T-helper 2 cell (primary cell): Measurements from ENCODE around the gene TTLL4.
"Not testable (repeated sequence)": the region's sequence is repeated elsewhere in the genome, so short reads cannot be mapped to it uniquely, and the experiment has no call there.

Experiments
- DNase-seq, 5 experiments: peaks; one replicate each; pipeline versions ENCODE4 v3.0.0 to v3.0.0-alpha.2; 2012 to 2022

Gene TTLL4

DNA sequence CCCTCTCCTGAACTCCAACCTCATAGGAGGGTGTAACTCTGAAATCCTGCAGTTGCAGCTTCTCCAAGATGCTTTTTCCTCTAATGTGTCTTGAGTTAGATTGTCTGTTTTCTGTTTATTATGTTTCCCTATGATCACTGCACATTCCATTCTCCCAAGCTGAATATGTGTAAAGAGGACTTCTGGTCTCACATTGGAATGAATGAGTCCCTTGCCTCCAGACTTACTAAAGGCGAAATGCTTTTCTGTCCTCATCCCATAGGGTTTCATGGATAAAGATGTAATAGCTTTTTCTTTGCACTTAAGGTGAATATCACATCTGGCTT, 35.8 kb downstream of the TTLL4 start:
- DNase-seq, result no peak

DNA sequence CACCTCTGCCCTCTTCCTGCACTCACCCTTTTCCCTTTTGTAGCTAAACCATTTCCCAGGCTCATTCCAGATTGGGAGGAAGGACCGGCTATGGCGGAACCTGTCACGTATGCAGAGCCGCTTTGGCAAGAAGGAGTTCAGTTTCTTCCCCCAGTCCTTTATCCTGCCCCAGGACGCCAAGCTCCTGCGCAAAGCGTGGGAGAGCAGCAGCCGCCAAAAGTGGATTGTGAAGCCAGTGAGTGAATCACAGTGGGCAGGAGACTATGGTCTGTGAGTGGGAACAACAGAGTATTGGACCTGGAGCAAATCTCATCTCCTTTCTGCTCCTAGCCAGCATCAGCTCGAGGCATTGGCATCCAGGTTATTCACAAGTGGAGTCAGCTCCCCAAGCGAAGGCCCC, 36.3 kb downstream of the TTLL4 start:
- DNase-seq, result no peak

DNA sequence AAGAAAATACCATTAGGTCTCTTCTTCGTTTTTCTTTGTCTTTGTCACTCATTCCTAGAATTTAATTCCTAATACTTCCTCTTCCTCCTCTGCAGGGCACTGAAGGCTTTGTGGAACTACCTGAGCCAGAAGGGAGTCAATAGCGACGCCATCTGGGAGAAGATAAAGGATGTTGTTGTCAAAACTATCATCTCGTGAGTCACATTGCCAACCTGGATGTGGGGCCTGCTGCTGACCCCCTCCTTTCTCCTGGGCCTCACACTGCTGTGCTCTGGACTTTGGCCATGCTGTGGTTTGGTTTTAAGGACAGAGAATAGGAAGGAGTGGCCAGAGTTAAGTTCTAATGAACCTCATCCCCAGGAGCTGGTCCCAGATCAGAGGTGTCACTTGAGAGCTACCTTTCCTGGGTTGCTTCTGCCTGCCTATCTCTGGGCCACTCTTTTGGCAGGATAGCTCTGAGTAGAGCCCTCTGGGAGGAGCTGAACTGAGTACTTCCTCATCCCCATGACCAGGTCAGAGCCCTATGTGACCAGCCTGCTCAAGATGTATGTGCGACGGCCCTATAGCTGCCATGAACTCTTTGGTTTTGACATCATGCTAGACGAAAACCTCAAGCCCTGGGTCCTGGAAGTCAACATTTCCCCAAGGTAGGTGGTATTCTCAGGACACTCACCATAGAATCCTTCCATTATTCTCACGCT, 38.3 kb downstream of the TTLL4 start:
- no peak for DNase-seq

DNA sequence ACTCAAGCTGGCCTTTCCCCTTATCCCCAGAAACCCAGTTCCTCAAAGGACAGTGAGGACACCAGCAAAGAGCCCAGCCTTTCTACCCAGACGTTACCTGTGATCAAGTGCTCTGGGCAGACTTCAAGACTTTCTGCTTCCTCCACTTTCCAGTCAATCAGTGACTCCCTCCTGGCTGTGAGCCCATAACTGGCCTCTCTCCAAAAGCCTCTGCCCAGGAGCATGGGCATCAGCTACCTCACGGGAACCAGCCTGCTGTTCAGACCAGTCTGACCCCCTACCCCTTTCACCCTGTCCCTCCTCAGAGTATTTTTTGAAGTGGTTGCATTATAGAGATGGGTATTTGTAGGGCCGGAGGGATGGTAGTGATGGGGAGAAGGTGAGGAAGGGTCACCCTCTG, 43.6 kb downstream of the TTLL4 start:
- no peak for DNase-seq

DNA sequence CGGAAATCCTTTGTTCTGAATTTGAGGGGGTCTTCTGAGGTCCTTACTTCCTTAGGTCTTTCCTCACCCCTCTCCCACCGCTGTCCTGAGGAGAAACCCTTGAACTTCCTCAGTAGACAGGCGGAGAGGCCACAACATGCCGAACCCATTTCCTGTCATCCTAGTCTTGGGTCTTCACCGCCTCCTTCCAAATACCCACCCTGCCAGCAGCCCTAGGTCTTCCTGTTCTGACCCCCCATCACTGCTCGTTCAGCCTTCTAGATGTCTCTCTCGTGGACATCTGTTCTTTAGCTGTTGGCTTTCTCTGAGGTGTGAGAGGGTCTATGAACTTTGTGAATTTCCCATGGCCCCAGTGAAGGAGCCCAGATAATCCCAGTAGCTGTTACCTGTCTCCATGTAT, 44.1 kb downstream of the TTLL4 start:
- no peak for DNase-seq

DNA sequence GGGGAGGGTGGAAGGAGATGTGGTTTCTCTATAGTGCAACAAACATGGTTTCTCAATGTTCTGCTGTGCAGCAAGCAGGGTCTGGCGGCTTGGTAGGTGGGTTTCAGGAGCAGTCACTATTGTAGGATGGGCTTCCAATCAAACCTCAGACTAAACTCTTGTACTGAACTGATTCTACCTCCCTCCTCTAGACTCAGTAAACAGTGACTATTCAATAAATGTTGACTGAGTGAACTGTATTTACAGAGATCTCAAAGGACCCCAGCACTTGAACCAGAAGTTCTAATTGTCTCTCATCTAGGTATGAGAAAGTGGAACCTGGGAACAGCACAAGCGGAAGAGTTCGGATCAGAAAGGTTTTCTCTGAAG, 44.5 kb downstream of the TTLL4 start:
- DNase-seq, result no peak

DNA sequence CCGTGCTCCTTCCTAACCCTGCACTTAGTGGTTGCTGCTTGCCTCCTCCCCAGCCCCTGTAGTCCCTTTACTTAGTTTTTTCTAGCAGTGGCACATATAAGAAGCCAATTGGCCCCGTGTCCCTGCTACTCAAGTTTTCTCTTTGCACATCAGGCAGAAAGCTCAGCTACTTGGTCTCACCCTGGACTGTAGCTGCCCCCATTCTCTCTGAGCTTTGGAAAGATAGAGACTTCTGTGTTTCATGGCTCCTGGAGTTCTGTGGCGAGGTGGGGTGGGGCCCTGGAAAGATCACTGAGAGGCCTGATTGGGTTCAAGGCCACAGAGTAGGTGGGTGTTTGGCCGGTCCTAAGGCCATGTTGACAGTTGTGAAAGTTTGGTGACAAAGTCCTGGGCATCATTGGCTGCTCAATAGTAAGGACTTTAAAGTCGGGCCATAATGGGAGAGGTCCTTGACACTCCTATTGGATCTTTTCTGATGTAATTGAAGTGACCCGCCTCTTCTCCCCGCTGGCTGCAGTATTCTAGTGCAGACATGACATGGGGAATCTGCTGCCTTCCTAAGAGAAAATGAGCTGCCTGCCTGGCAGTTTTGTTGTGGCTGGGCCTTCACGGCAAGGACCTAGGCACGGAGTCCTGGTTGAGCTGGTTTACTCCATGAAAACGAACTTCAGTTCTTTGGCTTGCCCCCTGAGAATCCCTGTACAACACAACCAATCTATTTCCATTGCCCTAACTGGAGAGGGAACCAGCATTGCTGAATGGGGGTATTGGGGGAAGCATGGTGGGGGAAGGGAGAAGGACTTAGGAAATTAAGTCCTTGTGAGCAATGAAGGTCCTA, 45.2 kb downstream of the TTLL4 start:
- no peak for DNase-seq

DNA sequence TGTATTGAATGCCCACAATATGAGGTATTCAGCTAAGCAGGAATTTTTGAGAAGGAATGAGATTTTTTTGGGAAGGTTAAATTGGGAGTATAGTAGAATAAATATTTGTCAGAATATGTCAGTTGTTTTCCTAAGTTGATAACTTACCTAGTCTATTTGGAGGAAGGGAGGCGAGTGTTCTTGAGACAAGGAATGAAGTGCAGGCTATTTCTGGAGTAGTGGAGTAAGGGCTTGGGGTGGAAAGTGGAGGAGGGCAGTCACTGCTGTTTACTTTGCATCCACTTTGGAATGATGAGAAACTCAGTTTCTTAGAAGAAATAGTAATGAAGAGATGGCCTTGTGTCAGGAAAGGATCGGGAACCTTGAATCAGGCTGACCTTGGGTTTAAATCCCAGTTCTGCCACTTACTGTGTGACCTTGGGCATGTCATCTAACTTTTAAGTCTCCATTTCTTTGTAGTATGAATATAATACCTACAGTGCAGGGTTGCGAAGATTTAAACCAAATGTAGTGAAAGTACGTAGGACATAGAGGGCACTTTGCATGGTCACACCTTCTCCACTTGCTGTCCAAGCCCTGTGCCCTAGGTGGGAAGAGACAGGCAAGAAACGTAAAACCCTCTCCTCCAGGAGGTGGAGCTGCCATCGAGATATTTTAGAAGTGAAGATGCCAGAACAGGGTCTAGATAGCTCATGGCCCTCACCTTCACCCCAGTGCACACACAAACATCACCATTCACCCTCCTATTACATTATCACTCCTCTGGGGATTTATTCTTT, 46.2 kb downstream of the TTLL4 start:
- no peak for DNase-seq

DNA sequence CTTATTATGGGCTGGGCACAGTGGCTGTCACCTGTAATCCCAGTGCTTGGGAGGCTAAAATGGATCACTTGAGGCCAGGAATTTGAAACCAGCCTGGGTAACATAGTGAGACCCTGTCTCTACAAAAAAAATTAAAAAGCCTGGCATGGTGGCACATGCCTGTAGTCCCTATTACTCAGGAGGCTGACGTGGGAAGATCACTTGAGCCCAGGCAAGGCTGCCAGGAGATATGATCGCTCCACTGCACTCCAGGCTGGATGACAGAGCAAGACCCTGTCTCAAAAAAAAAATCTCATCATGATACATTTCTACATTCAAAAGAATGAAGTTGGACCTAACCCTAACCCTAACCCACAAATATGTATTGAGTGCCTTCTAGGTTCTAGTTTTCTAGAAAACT, 51.2 kb downstream of the TTLL4 start:
- no peak for DNase-seq

DNA sequence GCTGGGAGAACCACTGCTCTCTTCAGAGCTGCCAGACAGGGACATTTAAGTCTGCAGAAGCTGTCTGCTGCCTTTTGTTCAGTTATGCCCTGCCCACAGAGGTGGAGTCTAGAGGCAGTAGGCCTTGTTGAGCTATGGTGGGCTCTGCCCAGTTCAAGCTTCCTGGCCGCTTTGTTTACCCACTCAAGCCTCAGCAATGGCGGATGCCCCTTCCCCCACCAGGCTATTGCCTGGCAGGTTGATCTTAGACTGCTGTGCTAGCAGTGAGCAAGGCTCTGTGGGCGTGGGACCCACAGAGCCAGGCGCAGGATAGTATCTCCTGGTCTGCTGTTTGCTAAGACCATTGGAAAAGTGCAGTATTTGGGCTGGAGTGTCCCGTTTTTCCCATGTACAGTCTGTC, 62.1 kb downstream of the TTLL4 start:
- DNase-seq, result not testable (repeated sequence)

DNA sequence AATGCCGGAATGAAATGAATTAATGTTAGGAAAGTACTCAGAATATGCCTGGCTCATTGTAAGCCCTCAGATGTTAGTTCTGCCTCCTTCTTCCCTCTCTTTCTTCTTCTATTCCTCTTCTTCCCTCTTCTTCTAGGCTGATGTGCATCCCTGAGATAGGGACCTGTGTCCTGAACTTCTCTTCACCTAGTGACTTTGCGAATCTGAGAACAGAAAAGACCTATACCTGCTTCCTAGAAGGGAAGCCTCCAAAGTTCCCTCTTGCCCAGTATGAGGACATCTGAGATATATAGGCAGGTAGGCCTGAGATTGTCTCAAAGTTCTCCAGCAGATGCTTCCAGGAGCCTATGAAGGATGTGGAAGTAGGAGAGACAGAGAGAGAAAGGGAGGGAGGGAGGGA, 63.2 kb downstream of the TTLL4 start:
- no peak for DNase-seq

DNA sequence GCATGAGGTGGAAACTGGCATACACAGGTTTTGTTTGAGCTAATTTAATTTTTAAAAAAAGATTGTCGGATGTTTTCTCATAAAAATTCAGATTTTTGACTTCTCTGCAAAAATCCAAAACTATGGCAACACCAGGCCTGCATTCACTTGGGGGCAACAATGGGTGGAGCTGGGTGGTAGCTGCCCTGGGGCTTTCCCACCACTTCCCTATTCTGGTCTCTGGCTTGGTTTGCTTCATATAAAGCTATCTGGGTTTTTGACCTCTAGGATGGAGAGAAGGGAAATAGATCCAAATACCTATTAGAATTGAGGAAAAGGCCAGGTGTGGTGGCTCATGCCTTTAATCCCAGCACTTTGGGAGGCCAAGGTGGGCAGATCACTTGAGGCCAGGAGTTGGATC, 65.9 kb downstream of the TTLL4 start:
- no peak for DNase-seq

DNA sequence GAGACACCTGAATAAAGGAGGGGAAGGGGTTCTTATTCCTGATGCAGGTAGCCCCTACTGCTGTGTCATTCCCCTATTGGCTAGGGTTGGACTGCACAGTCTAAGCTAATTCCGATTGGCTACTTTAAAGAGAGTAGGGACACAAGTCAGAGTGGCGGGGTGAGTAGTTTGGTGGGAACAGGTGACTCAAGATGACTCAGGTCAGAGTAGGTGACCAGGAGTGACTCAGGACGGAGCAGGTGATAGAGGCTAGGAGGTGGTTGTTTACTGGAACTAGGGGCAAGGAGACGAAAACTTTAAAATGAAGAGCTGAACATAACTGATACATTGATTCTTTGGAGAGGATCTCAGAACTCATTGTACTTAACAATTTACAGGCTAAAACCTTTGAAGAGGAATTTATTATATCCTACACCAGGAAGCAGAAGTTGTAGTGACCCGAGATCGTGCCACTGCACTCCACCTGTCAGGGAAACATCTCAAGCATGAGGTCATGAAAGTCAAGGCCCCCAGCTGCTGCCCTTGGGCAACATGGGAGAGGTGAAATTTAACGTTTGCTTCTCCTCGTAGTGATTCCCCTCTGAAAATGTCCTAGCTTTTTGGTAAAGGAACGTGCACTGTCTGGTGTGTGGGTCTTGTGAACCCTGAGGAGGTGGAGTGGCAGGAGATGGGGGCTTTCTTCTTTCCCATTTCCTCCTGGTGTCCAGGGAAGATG, 66.8 kb downstream of the TTLL4 start:
- DNase-seq, result no peak

DNA sequence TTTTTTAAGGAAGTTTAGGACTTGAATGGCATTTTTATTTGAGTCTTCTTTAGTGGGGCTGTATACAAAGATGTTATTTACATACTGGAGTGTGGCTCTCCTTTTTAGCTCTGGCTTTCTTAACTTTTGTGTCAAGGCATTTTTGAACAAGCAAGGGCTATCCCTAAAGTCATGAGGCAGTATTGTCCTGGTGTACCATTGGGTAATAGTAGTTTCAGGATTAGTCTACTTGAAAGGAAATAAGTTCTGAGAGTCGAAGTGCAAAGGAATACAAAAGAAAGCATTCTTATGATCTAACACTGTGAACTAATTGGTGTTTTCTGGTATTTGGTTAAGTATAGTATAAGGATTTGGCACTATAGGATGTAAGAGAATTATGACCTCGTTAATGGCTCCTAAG, 69.4 kb downstream of the TTLL4 start:
- DNase-seq, result no peak

DNA sequence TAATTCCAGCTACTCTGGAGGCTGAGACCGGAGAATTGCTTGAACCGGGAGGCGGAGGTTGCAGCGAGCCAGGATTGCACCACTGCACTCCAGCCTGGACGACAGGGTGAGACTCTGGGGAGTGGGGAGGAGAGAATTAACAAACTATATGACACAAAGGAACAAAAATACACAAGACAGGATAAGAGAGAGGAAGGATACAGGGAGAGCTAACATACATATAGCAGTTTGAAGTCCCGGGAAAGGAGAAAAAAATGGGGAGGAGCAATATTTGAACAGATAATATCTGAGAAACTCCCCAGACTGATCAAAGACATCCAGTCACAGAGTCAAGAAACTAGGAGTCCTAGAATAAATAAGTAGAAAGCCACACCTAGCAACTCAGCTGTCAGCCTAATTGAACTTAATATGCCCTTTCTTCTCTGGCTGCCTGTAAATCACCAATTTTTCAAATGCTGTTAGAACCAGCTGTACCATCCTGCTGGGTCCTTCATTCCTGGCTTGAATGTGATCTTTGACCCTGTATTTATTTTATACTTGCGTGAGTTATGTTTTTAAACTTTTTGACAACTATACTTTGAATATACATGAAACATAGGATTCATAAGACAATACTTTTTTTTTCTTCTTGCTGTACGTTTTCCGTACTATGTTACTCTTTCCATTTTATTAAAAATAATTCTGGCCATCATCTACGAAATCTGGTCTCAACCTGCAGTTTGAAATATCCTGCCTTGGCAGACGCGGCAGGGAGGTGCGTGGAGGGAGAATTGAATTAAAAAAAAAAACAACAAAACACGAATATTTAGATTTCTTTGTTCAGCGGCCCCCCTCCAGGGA, 70.4 kb downstream of the TTLL4 start:
- DNase-seq, result no peak

DNA sequence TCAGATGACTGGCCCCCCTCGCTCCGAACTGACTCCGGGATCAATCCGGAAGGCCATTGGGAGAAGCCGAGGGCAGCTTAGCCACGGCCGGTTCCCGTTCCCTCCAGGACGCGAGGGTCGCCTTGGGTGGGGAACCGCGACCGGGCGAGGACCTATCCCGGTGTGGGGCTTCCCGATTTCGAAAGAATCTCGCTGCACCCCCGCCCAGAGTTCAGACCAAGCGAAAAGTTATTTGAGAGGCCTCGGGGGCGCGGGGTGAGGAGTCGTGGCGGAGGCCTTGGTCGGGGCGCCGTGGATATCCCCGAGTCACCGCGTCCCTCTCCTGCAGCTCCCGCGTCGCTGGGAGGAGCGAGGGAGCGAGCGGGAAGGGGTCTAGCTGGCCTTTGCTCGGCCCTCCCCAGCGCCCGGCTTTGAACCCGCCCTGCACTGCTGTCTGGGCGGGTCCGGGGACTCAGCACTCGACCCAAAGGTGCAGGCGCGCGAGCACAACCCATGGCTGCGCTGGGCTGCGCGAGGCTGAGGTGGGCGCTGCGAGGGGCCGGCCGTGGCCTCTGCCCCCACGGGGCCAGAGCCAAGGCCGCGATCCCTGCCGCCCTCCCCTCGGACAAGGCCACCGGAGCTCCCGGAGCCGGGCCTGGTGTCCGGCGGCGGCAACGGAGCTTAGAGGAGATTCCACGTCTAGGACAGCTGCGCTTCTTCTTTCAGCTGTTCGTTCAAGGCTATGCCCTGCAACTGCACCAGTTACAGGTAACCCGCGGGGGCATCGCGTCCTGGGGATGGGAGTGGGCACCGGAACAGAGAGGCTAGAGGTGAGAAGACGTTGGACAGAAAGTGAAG, 71.3 kb downstream of the TTLL4 start, which contains the start of gene CYP27A1:
Gene CYP27A1, plus strand, starts transcription at position 457 of the 837 bp plus-strand sequence. Its CDS starts 36 bp downstream, at position 493.
- DNase-seq, result no peak

DNA sequence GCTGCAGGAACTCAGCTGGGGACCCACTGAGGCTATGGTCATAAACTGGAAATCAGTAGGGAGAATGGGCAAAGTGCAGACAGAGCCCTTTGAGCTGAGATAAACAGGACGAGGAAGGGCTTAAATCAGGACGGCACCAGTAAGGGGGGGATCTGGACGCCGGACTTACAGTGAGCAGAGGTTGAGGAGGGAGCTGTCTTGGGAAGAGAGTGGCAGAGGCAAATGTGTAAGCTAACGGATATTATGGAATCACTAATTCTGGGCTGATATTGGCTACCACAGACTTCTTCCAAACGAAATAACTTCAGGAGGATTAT, 71.9 kb downstream of the TTLL4 start:
- DNase-seq, result no peak

DNA sequence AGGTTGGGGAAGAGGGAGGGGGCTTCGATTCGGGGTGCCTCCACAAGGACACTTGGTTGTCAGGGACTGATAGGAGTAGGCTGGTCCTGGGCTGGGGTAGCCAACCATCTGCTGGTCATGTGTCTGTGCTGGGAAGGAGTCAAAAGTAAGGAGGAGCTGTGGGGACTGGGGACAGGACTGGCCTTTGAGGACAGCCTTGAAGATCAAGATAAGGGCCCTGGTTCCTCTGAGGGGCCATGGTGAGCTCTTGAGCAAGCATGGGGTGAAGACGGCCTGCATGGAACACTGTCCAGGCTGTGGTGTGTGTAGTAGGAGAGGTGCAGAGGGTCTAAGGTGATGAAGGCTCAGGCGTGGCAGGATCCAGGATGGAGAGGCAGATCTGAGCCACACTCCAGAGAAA, 73.1 kb downstream of the TTLL4 start:
- no peak for DNase-seq

DNA sequence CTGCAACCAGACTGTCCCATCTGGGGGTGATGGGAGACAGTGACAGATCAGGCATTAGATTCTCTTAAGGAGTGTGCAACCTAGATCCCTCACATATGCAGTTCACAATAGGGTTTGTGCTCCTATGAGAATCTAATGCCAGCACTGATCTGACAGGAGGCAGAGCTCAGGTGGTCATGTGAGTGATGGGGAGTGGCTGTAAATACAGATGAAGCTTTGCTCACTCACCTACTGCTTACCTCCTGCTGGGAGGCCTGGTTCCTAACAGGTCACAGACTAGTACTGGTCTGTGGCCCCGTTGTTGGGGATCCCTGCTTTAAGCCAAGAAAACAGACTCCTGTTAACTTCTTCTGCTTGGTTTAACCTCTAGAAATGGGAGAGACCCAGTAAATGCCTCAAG, 74.5 kb downstream of the TTLL4 start:
- DNase-seq, result no peak

DNA sequence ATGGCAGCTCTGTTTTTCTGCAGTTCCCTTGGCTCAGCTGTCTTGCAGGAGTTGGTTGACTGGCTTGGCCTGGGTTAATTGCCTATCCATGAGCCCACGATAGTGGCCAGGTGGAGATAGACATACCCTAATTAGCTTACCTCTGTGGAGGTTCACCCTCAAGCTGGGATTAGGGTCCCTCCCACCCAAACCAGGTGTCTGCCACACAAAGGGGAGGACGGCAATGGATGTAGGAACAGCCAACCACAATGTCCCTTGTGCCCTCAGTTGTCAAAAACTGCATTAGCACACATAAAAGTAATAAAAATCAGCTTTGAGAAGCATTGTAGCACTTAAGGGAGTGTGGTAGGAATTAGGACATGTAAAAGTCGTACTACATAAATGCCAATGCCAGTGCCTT, 75.5 kb downstream of the TTLL4 start:
- DNase-seq, result no peak

DNA sequence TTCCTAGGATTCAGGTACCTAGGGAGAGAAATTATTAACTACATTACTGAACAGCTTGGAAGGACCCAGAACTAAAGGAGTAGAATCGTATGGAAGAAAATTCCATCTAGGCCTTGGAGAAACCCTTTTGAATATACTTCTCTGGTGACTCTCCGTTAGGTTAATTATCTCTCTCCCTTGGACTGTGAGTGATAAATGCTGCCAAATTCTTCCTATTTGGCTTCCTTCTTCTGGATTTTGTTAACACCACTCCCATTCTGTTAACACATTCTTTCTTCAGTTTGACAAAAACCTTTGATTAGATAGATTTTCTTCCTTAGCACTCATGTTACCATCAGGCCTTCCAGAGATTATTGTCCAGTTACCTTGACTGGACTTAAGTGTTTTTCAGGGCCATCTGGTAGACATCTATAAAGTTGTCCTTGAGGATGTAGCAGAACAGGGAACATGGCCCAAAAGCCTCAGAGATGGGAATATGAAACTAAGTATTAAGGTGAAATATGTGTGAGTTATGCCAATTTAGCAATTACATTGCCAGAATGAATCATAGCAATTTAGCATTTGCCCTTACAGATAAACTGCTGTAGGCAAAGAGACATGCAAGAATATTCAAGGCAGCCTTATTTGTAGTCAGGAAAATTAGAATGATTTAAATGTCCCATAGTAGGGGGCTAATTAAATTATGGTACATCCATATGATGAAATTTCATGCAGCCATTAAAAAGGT, 78.1 kb downstream of the TTLL4 start:
- no peak for DNase-seq
